8988T (cell line): ENCODE data around the gene VWA5B1.

ENCODE experiments used
- DNase-seq: peaks from one replicate; pipeline ENCODE4 v3.0.0; 2011

Gene VWA5B1

GRCh38 chr1:20371883-20372282, 81.2 kb downstream of the VWA5B1 start:
- no peak for DNase-seq

DNA sequence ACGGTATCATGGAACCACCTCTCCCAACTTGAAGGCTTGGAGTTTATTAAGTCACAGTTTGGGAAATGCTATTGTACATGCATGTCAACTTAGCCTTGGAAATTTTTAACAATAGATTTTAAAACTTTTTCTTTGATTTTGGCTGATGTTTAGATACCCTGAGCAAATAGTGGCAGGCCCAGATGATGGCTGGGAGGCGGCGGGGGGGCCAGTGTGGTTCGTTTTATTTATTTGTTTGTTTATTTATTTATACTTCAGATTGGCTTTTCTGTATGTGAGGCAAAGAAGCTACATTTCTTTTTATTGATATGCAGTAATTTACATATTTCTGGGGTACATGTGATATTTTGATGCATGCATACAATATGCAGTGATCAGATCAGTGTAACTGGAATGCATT, 82.0 kb downstream of the VWA5B1 start:
- no peak for DNase-seq

DNA sequence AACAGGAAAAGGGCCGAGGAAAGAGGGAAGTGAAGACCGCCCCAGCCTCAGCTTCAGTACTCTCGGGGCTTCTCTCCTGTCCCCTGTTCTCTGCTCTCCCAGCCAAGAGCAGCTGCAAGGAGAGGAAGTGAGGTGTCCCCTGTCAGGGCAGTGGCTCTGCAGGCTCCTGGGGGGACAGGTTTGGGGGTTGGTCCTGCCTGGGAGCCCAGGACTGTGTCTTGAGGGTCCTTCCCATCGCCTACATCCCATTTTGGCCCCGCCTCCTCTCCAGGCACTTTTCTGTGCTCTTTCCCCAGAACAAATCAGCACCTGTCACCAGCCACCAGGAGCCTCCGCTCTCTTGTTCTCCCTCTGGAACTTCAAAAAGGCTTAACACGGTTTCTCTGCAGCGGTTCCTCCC, 82.6 kb downstream of the VWA5B1 start:
- DNase-seq: no peak

DNA sequence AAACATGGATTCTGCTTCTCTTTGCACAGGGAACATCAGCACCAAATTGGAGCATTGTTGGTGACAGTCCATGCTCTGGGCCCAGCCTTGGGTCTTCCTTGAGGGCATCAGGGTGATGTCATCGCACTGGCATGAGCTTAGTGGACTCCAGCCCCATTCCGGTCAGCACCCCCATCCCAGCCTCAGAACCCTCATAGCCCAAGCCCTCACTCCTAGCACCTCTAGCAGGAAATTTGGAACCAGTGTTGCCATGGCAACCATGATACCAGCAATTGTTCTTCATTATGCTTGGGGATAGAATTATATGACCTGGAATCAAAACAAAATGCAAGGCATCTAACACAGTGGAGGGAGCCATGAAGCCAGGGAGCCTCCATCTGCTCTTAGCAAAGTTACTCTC, 83.1 kb downstream of the VWA5B1 start:
- DNase-seq: no peak

- no peak for DNase-seq
Measured at GRCh38 chr1:20375563-20375962, 84.9 kb downstream of the VWA5B1 start.

GRCh38 chr1:20376171-20376570, 85.5 kb downstream of the VWA5B1 start:
- DNase-seq: no peak

DNA sequence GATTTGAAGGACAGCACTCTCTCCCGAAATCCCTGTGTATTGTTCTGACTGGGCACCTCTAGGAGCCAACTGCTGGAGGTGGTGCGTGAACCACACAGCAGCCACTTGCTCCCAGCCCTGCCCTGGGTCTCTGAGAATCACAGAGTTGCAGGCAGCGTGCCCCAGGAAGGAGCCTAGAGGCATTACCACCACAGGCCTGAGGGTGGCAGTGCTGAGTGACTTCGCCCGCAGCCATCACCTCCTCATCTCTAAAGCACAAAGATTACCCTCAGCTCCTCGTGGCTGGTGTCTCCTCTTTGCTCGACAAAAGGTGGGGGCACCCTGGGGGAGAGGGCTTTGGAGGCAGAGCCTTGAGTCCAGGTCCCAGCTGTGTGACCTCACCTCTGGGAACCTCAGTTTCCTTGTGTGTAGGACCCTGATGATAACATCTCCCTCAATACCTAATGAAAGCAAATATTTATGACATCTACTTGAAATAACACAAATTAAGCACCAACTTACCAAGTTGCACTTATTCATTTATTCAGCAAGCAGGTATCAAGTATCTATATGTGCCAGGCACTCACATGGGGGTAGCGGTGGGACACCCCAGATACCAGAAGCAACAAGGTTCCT, 86.3 kb downstream of the VWA5B1 start:
- DNase-seq: peak; percentile 66

GRCh38 chr1:20377516-20378270, 87.0 kb downstream of the VWA5B1 start:
- no peak for DNase-seq

DNA sequence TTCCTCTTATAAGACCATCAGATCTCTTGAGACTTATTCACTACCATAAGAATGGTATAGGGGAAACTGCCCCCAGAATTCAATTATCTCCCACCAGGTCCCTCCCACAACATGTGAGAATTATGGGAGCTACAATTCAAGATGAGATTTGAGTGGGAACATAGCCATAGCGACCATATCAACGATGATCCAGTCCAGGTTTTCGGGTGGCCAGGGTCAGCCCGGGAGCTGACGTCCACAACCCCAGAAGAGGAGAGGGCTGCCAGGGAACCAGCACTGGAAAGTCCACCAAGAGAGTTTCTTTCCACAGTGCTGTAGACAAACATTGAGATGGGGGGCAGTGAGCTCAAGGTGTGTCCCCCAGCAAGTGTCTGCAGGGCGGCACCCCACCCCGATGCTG, 88.4 kb downstream of the VWA5B1 start:
- no peak for DNase-seq

- no peak for DNase-seq
Measured at GRCh38 chr1:20380175-20380574, 89.5 kb downstream of the VWA5B1 start.

- no peak for DNase-seq
Measured at GRCh38 chr1:20380616-20381035, 90.0 kb downstream of the VWA5B1 start.

DNA sequence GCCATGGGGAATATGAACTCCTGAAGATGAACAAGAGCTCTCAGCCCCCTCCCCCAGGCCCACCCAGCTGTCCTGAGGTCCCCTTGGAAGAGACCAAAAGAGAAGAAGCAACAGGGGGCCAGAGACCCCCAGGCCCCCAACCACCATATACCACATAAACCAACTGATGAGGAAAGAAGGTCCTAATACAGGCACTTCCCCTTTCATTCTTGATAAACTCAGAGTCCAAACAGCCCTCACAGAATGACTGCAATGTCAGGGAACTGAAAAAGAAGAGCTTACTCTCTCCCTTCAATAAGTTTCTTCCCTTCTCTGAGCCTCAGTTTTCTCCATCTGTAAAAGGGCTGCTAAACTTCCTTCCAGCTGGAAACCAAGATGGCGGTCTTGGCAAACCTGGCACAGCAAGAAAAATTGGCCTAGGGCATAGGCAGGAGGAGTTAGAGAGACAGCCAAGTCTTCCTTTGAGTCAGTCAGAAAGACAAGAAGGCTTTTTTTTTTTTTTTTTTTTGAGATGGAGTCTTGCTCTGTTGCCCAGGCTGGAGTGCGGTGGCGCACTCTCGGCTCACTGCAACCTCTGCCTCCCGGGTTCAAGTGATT, 90.5 kb downstream of the VWA5B1 start:
- DNase-seq: no peak

DNA sequence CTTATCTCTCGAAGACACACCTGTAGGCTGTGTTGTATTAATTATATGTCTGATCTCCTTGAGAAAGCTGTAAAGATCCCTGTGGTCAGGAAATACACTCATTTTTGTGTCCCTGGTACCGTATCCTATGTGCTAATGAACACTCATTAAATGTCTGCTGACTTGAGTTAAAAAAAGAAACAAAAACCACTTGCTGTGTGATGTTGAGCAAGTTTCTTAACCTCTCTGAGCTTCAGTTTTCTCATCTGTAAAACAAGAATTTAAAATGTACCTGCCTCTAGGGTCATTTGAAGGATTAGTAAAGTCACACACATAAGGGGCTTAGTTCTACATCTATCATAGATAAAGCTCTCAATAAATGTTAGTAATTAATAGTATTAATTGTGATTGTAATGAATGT, 91.3 kb downstream of the VWA5B1 start:
- no peak for DNase-seq

- DNase-seq: no peak
Measured at GRCh38 chr1:20382711-20383110, 92.0 kb downstream of the VWA5B1 start.

- DNase-seq: no peak
Measured at GRCh38 chr1:20383631-20384030, 93.0 kb downstream of the VWA5B1 start.

- no peak for DNase-seq
Measured at GRCh38 chr1:20385630-20386029, 95.0 kb downstream of the VWA5B1 start.

DNA sequence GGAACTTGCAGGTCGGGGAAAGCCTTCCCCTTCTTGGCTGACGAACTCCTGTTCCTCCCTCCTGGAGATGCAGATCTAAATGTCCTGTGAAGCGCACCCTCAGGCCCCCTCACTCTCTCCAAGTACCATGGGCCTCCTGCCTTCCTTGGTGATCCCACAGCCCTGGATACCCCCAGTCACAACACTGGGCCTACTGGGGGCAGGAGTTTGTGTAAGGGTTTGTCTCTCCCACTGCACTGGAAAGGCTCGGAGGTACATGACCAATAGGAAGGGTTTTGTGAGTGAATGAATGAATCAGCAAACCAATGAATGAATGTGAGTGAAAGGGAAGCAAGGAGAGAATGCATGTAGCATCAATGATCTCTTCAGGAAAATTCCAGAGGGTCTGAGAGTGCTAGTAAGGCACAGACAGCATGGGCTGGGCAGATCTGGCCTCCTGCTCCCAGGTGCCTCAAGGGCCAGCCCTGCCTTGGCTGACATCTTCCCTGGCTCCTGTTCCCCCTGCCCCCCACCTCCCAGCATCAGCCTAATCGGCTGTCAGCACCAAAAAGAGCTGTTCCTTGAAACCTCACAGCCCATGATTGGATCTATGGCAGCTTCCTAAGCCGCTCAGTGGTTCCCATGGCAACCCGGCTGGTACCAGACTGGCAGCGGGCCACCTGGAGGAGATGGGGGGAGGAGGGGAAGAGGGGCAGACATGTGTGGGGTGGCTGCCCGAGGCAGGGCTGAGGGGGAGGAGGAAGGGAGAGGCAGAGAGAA, 95.8 kb downstream of the VWA5B1 start:
- DNase-seq: no peak

DNA sequence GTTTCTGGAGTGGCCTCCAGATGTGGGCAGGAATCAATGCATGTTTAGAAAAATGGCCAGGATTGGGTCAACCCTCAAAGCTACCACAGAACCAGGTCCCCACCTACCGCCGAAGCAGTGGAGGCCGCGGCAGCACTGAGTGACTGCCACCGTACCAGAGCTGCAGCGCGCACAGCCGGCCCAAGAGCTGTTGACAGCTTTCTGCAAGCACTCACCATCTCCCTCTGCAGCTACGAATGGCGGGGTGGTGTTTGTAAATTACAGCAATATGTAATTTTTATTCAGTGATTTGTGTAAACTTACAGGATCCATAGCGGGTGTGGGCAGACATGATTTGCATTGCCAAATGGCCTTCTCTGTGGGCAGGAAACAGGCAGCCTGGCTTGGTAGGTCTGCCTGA, 98.9 kb downstream of the VWA5B1 start:
- DNase-seq: no peak

DNA sequence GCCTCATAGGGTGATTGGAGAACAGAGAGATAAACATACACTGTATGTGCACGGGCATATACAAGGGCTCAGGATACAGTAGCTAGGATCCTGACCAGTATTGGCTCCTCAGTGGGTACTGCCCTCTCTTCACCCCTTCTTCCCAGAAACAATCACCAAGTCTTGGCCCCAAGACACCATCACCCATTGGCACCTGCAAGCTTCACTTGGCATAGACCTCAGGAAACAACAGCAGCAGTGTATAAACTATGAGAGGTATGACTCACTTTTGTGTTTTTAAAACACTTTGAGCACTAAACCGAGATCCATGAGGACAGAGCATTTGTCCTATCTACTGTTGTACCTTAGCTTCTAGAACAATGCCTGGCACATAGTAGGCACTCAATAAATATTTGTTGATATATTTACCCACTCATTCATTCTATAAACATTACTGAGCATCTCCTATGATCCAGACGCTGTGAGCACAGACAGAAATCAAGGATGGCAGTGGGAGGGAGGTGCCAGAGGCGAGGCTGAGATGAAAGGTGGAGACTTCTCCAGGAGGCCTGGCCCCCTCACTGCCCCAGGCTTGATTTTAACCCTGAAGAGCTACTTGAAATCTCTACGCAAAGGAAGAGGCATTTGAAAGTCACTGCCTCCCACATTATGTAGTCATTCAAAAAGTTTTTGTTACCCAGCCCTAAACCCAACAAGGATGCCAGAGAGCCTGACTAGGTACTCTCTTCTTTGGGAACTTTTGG, 100.1 kb downstream of the VWA5B1 start:
- DNase-seq: no peak

DNA sequence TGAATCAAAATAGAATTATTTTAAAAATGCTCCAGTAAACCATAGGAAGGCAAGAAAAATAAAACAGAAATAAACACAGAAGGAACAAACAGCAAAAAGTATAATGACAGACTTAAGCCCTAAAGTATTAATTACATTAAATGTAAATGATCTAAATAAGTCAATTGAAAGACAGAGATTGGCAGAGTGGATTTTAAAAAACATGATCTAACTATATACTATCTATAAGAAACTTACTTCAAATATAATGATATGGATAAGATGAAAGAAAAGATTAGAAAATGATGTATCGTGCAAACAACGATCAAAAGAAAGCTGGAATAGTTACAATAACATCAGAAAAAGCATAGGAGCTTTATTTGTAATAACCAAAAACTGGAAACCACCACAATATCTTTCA, 104.6 kb downstream of the VWA5B1 start:
- DNase-seq: no peak

- no peak for DNase-seq
Measured at GRCh38 chr1:20398744-20399143, 108.1 kb downstream of the VWA5B1 start.

DNA sequence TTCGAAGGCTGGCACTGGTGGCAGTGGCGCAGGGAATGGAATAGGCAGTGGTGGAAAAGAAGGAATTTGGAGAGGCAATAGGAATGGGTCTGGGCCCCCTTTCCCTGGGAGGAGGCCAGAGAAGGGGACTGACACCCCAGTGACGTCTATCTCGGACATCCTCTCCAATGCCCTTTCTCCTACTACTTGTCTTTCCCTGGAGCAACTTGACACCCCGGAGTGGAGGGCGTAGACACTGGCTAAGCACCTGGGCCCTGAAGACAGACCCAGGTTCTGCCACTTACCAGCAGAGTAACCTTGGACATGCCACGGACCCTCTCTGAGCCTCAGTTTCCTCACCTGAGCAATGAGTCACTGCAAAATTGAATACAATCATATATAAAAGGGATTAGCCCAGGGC, 108.5 kb downstream of the VWA5B1 start:
- DNase-seq: no peak

DNA sequence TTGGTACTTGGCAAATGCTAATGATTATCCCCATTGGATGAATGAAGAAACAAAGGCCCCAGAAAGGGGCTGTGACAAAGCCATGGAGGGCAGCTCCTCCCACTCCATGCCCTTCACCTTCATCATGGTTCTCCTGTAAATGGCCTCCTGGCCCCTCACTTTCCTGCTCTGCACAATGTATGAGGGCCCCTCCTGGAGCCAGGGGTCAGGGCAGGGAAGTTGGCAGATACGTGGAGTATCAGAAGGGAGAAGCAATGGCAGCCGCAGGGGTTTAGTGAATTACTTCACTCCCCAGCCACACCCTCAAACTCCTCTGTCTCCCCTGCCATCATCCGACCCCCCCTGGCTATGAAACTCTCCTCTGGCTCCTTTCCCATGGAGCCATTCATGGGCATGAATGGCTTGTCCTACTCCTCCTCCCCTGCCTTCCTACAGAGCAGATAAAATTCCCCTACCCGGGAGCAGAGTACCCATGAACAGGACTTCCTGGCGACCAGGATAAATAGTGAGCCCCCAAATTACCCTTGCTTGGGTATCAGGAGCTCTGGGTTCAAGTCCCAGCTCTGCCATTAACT, 109.0 kb downstream of the VWA5B1 start:
- no peak for DNase-seq
